ENCODE data around the gene SEC14L1. TPM values are rescaled to one million over a fixed set of nuclear protein-coding genes. Genes with fewer than 3 reads are reported as not detected.
"Not testable (repeated sequence)": the region's sequence is repeated elsewhere in the genome, so short reads cannot be mapped to it uniquely, and the experiment has no call there.

SEC14L1 gene
- polyA plus RNA-seq, 1 experiment, result 25.2 TPM

DNA sequence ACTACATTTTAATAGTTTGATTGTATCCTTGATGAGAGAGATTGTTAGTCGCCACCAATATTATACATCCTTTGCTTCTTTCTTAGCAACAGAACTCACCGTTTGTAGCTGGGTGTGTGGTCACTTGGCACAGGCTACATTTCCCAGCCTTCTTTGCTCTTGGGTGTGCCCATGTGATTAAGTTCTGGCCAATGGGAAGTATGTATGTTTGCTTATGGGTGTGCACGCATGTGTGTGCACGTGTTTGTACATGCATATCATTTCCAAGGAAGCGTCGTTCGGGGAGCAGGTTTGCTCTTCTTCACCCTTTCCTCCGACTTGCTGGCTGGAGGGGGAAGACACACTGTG, 4.4 kb upstream of the SEC14L1 start:
- TF ChIP-seq, protein P1, sequence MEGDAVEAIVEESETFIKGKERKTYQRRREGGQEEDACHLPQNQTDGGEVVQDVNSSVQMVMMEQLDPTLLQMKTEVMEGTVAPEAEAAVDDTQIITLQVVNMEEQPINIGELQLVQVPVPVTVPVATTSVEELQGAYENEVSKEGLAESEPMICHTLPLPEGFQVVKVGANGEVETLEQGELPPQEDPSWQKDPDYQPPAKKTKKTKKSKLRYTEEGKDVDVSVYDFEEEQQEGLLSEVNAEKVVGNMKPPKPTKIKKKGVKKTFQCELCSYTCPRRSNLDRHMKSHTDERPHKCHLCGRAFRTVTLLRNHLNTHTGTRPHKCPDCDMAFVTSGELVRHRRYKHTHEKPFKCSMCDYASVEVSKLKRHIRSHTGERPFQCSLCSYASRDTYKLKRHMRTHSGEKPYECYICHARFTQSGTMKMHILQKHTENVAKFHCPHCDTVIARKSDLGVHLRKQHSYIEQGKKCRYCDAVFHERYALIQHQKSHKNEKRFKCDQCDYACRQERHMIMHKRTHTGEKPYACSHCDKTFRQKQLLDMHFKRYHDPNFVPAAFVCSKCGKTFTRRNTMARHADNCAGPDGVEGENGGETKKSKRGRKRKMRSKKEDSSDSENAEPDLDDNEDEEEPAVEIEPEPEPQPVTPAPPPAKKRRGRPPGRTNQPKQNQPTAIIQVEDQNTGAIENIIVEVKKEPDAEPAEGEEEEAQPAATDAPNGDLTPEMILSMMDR (IDR thresholded peaks at IDR 0.05; ENCODE audit: insufficient read depth, low read depth, low read length), result no peak
- Histone ChIP-seq H3K4me3 (ENCODE audit: low read depth, low read length) (no peak overlapping the region), H3K27me3 (ENCODE audit: control insufficient read depth, insufficient read depth, low read length) (no peaks in the 10 kb centered on the region), H3K36me3 (ENCODE audit: control insufficient read depth, insufficient read depth, low read length) (no peaks in the 10 kb centered on the region)
- POLR2A ChIA-PET, result no interaction called here
- DNase-seq (ENCODE audit: low read depth), result no peak
- CTCF ChIA-PET, result no interaction called here

- CTCF ChIA-PET, result no interaction called here
- no peak for DNase-seq (ENCODE audit: low read depth)
- POLR2A ChIA-PET, result no interaction called here
- H3K36me3 ChIP-seq (ENCODE audit: control insufficient read depth, insufficient read depth, low read length), result no peaks in the 10 kb centered on the region
- no peak overlapping the region for H3K4me3 ChIP-seq (ENCODE audit: low read depth, low read length)
- TF ChIP-seq, protein P1 (IDR thresholded peaks at IDR 0.05; ENCODE audit: insufficient read depth, low read depth, low read length), result no peak
- no peaks in the 10 kb centered on the region for H3K27me3 ChIP-seq (ENCODE audit: control insufficient read depth, insufficient read depth, low read length)
Measured at GRCh38 chr17:77137111-77137510, 3.7 kb upstream of the SEC14L1 start.

- H3K36me3 ChIP-seq (ENCODE audit: control insufficient read depth, insufficient read depth, low read length); DNase-seq (ENCODE audit: low read depth); H3K4me3 ChIP-seq (ENCODE audit: low read depth, low read length); H3K27me3 ChIP-seq (ENCODE audit: control insufficient read depth, insufficient read depth, low read length); POLR2A ChIA-PET: not testable (repeated sequence)
- CTCF ChIA-PET, result interaction anchor here (1.4 kb wide), 1 partner anchor 9 kb away, joined by 6 read pairs; no protein-coding TSS in a partner anchor
Measured at GRCh38 chr17:77137886-77138285, 2.9 kb upstream of the SEC14L1 start.

- Histone ChIP-seq H3K36me3 (ENCODE audit: control insufficient read depth, insufficient read depth, low read length) (peaks cover 2% of the 10 kb centered on the region), H3K4me3 (ENCODE audit: low read depth, low read length) (peak overlapping the region; percentile 32), H3K27me3 (ENCODE audit: control insufficient read depth, insufficient read depth, low read length) (no peaks in the 10 kb centered on the region)
- ChIA-PET POLR2A (interaction anchor here (1.0 kb wide), 1 partner anchor 95 kb away, joined by 3 read pairs; no protein-coding TSS in a partner anchor), CTCF (interaction anchor here (0.7 to 1.9 kb wide), 3 partner anchors 9 to 54 kb away, joined by 3 to 8 read pairs (median 3); no protein-coding TSS in a partner anchor)
- peak; percentile 79 for DNase-seq (ENCODE audit: low read depth)
- TF ChIP-seq, protein P1 (IDR thresholded peaks at IDR 0.05; ENCODE audit: insufficient read depth, low read depth, low read length), result no peak
Measured at GRCh38 chr17:77140166-77140877, 447 bp upstream of the SEC14L1 start.

- no peak for DNase-seq (ENCODE audit: low read depth)
- TF ChIP-seq, protein P1 (IDR thresholded peaks at IDR 0.05; ENCODE audit: insufficient read depth, low read depth, low read length), result no peak
- Histone ChIP-seq H3K27me3 (ENCODE audit: control insufficient read depth, insufficient read depth, low read length) (no peaks in the 10 kb centered on the region), H3K36me3 (ENCODE audit: control insufficient read depth, insufficient read depth, low read length) (peaks cover 2% of the 10 kb centered on the region), H3K4me3 (ENCODE audit: low read depth, low read length) (peak overlapping the region; percentile 86)
- POLR2A ChIA-PET, result no interaction called here
- CTCF ChIA-PET, result interaction anchor here (0.7 to 1.0 kb wide), 3 partner anchors 9 to 106 kb away, joined by 3 to 4 read pairs (median 3); no protein-coding TSS in a partner anchor
Measured at GRCh38 chr17:77141846-77142449, 1.2 kb downstream of the SEC14L1 start.
